Spleen (tissue), 7 donors: ENCODE results near the gene SCG5.

ENCODE experiments used
- POLR2A ChIP-seq, 3 donors: fragments of 450-650 bp; IDR thresholded peaks; one replicate each; pipeline ENCODE4 v1.5.1; 2017; ENCODE audit warnings: antibody characterized with exemption in 3 of 3, mild to moderate bottlenecking in 1 of 3
- POLR2AphosphoS5 ChIP-seq, 3 donors: sonication (generic); formaldehyde crosslinking; IDR thresholded peaks; one replicate each; pipeline ENCODE4 v1.5.1; 2017; ENCODE audit warnings: antibody characterized with exemption in 3 of 3
- TF ChIP-seq, protein P1 (sequence below), 11 experiments: fragments of 200-600 bp in 7 of 11; fragments of 450-650 bp in 4 of 11; sonication (generic) in 4 of 11; IDR thresholded peaks in 8 of 11; conservative IDR thresholded peaks in 3 of 11; 1 replicate in 7 of 11; 2 replicates in 4 of 11; pipeline versions ENCODE4 v1.4.0 to v1.8.0; 2016 to 2021; ENCODE audit warnings: antibody characterized with exemption in 11 of 11, inconsistent platforms in 4 of 11, mild to moderate bottlenecking in 1 of 11
- donor health status: DM: no; HTN: no; CAD: no; lungs with moderate emphysema.
- donor health status: DM: no; HTN: no; CAD: no.
- donor health status: DM: no; HTN: no; CAD: no.

DNA sequence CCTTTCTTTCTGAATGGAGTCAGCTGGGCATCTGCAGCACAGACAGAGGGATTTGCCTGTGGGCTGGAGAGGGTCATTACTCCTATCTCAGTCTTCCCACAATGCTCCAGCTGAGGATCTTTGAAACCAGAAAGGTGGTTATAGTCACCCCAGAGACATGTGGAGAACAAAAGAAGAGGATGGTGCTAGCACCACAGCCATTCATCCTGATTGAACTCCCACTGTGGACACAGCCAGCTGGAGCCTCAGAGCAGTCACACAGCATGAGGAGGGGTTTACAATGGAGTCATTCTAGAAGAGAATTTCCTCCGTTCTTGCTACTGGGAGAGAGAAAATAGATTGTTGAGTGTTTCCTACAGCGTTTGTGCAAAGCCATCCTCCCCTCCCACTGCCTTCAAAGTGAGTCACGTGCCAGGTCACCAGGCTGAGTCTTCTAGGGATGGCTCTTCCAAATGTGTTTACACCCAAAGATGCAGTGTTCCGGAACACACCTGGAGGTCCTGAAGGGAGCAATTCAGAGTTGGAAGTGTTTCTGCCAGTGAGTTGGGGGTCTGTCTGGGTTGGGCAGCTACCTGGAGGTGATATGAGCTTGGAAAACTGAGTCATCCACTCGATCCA, 57.4 kb downstream of the SCG5 start:
- TF ChIP-seq, protein P1, sequence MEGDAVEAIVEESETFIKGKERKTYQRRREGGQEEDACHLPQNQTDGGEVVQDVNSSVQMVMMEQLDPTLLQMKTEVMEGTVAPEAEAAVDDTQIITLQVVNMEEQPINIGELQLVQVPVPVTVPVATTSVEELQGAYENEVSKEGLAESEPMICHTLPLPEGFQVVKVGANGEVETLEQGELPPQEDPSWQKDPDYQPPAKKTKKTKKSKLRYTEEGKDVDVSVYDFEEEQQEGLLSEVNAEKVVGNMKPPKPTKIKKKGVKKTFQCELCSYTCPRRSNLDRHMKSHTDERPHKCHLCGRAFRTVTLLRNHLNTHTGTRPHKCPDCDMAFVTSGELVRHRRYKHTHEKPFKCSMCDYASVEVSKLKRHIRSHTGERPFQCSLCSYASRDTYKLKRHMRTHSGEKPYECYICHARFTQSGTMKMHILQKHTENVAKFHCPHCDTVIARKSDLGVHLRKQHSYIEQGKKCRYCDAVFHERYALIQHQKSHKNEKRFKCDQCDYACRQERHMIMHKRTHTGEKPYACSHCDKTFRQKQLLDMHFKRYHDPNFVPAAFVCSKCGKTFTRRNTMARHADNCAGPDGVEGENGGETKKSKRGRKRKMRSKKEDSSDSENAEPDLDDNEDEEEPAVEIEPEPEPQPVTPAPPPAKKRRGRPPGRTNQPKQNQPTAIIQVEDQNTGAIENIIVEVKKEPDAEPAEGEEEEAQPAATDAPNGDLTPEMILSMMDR (IDR thresholded peaks at IDR 0.05 in 8 of 11, conservative IDR thresholded peaks at IDR 0.05 in 3 of 11): no peak
- TF ChIP-seq POLR2AphosphoS5 (IDR thresholded peaks at IDR 0.05) (no peak), POLR2A (IDR thresholded peaks at IDR 0.05) (no peak)
